AG09309 (cell line): ENCODE data around the gene MSTO1.
"Not testable (repeated sequence)": the region's sequence is repeated elsewhere in the genome, so short reads cannot be mapped to it uniquely, and the experiment has no call there.

ENCODE experiments used
- DNase-seq: peaks from one replicate; pipeline ENCODE4 v3.0.0-alpha.2; 2010; ENCODE audit warnings: low read depth
- H3K4me3 ChIP-seq: 2 replicates; pipeline ENCODE4 v1.5.1; 2011; ENCODE audit warnings: mild to moderate bottlenecking, low read depth, low read length, moderate library complexity; ENCODE audit not compliant: control insufficient read depth
- TF ChIP-seq, protein P1 (sequence below): IDR thresholded peaks from 2 replicates; pipeline ENCODE4 v1.5.1; 2011; ENCODE audit warnings: mild to moderate bottlenecking, low read depth, low read length, inconsistent platforms; ENCODE audit not compliant: insufficient read depth, control insufficient read depth; ENCODE audit errors: missing control alignments

MSTO1 gene

DNA sequence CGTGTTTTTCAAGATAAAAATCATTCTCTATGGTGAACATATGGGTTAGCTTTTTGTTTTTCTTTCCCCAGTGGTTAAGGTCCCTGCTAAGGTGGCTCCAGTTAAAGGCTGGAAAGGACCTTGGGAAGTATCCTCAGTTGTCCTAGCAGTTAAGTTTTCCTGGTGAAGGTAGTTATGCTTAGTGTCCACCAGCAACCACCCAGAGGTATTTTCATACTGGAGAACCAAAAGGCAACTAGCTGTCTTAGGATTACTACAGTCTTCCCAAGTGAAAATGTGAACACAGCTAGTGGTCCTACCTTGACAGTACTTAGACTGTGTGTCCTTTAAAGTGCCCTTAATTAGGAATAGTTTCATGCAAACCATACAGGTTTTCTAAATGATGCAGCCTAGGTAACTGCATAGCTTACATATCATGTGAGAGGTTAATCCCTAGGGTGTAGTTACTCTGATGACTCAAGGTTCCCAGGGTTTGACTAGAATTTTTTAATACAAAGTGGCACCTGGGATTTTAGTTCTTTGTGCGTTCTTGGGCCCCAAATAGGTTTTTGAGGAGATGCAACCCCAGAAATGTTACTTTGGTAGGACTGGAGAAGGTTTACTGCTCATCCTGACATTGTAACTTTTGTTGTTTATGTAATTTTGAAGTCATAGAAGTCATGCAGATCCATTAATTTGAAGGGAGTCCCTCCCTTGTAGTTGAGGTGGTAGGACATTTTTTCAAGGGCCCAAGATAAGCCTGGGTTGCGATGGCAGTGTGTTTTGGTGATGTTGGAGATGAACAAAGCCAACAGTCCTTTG is 42.0 kb downstream of the MSTO1 start:
- TF ChIP-seq, protein P1, sequence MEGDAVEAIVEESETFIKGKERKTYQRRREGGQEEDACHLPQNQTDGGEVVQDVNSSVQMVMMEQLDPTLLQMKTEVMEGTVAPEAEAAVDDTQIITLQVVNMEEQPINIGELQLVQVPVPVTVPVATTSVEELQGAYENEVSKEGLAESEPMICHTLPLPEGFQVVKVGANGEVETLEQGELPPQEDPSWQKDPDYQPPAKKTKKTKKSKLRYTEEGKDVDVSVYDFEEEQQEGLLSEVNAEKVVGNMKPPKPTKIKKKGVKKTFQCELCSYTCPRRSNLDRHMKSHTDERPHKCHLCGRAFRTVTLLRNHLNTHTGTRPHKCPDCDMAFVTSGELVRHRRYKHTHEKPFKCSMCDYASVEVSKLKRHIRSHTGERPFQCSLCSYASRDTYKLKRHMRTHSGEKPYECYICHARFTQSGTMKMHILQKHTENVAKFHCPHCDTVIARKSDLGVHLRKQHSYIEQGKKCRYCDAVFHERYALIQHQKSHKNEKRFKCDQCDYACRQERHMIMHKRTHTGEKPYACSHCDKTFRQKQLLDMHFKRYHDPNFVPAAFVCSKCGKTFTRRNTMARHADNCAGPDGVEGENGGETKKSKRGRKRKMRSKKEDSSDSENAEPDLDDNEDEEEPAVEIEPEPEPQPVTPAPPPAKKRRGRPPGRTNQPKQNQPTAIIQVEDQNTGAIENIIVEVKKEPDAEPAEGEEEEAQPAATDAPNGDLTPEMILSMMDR, result no peak
- H3K4me3 ChIP-seq, result no peak overlapping the region
- no peak for DNase-seq

DNA sequence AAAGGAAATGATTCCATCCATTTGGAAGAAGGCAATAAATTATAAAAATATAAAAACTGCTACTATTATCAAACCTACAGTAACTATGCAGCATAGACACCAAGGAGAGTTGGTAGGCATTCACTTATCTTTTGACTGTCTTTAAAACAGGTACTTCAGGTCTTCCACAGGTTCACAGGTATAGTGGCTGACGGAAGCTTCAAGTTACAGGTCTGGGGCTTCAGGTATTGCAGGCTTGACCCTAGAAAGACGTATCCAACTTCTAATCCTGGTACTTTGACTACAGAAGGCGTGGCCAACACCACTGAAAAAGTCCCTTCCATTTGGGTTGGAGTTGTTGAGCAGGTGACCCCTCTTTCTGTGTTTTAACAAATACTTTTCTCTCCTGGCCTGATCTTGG is 42.9 kb downstream of the MSTO1 start:
- H3K4me3 ChIP-seq, result no peak overlapping the region
- no peak for DNase-seq
- TF ChIP-seq, protein P1, result no peak

- TF ChIP-seq, protein P1, result no peak
- H3K4me3 ChIP-seq, result no peak overlapping the region
- DNase-seq, result no peak
Measured at GRCh38 chr1:155657463-155657862, 47.4 kb downstream of the MSTO1 start.

DNA sequence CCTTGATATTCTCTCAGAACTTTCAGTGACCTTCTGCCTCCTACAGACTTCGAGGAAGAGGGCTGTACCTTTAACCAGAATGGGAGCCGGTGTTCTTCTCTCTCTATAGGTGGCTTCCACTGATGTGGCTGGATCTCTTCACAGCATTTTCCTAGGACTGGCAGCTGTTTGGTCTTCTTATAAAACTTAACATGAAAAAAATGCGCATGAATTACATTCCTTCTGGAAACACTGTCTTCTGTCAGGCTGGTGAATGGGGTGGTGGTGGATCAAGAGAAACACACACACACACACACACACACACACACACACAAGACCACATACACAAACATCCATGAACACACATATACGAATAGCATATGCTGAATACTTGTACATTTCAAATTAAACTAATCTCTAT is 51.2 kb downstream of the MSTO1 start:
- not testable (repeated sequence) for DNase-seq, H3K4me3 ChIP-seq
